GM12872 (cell line): Measurements from ENCODE around the gene FRK.

Experiments
- TF ChIP-seq, protein P1 (sequence below): IDR thresholded peaks from 3 replicates; pipeline ENCODE4 v1.5.1; 2011; ENCODE audit warnings: low read depth, mild to moderate bottlenecking, low read length, moderate library complexity; ENCODE audit not compliant: insufficient read depth

FRK gene

DNA sequence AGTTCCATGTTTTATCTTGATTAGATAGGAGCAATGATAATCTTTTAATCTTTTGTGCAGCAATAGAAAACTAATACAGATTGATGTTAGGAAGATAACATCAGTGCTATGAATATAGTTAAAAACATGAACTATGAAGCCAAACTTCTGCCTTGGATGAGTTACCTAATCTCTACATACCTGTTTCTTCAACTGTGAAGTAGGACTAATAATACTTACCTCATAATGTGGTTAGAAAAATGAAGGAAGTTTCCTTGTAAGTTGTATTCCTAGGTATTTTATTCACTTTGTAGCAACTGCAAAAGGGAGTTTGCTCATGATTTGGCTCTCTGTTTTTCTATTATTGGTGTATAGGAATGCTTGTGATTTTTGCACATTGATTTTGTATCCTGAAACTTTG is 111.9 kb downstream of the FRK start:
- TF ChIP-seq, protein P1, sequence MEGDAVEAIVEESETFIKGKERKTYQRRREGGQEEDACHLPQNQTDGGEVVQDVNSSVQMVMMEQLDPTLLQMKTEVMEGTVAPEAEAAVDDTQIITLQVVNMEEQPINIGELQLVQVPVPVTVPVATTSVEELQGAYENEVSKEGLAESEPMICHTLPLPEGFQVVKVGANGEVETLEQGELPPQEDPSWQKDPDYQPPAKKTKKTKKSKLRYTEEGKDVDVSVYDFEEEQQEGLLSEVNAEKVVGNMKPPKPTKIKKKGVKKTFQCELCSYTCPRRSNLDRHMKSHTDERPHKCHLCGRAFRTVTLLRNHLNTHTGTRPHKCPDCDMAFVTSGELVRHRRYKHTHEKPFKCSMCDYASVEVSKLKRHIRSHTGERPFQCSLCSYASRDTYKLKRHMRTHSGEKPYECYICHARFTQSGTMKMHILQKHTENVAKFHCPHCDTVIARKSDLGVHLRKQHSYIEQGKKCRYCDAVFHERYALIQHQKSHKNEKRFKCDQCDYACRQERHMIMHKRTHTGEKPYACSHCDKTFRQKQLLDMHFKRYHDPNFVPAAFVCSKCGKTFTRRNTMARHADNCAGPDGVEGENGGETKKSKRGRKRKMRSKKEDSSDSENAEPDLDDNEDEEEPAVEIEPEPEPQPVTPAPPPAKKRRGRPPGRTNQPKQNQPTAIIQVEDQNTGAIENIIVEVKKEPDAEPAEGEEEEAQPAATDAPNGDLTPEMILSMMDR: no peak

DNA sequence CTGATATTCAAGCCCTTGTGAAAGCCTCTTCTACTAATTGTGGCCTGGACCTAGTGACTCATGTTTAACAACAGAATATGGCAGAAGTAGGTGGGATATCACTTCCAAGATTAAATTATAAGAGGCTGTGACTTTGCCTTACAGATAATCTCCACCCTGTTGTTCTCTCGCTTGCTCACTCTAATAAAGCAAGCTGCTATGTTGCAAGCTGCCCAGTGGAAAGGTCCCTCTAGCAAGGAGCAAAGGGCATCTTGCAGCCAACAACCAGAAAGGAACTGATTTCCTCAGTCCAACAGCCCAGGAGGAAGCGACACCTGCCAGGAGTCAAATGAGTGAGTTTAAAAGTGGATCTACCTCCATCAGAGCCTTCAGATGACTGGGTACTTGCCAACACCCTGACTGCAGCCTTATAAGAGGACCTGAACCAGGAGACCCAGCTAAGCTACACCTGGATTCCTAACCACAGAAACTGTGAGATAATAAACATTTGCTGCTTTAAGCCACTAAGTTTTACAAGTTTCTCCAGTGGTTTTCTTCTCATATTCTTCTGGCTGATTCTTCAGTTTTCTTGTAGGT is 112.6 kb downstream of the FRK start:
- TF ChIP-seq, protein P1: no peak

DNA sequence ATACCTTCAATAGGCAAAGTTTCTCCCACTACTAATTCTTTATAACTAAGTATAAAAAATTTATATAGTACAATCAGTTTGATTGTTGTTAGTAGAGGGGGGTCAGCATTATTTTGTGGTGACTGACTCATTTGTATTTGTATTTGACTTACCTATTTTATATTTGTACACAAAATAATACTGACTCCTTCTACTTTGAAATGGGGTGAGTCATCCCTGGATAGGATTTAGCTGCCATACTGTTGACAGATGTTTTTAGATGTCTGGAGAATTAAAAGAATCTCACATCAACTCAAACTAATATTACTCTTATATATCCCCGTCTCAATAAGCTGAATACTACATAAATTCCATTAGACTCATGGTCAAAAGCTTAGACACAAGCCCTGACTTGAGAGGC is 114.9 kb downstream of the FRK start:
- TF ChIP-seq, protein P1: no peak

DNA sequence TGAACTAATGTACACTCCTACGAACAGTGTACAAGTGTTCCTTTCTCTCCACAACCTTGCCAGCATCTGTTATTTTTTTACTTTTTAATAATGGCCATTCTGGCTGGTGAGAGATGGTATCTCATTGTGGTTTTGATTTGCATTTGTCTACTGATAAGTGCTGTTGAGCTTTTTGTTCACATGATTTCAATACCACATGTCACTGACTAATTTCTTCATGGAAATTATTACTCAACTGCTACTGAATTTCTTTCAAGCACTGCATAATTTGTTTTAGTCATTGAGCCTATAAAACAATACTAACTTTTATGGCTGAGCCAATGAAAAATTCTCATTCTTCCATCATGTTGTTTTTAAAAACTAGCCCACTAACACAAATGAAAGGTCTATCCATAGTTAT is 115.4 kb downstream of the FRK start:
- TF ChIP-seq, protein P1: no peak

DNA sequence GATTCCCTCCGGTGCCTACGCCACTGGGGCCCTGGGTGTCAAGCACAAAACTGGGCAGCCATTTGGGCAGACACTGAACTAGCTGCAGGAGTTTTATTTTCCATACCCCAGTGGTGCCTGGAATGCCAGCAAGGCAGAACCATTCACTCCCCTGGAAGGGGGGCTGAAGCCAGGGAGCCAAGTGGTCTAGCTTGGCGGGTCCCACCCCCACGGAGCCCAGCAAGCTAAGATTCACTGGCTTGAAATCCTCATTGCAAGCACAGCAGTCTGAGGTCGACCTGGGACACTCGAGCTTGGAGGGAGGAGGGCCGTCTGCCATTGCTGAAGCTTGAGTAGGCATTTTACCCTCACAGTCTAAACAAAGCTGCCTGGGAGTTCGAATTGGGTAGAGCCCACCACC is 125.3 kb downstream of the FRK start:
- TF ChIP-seq, protein P1: no peak

DNA sequence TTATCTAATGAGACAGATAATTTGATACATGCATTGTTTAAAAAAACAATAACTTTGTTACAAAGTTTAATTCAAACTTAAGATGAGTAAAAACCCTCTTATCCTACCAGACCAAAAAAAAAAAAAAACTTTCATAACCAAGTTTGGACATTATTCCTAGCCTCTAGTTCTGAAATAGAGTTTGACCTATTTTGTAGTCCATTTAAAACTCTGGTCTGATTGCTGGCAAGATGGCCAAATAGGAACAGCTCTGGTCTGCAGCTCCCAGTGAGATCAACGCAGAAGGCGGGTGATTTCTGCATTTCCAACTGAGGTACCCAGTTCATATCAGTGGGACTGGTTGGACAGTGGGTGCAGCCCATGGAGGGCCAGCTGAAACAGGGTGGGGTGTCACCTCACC is 125.9 kb downstream of the FRK start:
- TF ChIP-seq, protein P1: no peak

DNA sequence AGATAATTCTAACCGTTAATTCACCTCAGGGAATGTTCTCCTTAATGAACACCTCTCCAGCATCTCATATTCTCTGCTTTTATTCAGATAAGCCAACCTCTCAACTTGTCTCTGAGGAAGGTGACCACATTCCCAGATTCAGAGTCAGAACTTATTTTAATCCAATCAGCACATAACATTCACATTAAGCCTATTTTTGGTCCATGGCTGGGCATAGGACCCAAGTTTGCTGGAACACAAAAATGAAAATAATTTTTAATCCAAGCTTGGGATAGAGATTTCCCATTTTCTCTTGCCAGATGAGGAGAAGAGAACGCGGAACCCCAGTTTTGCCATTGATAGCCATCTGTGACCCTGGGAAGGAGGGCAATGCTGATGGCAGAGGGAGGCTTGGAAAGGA is 126.5 kb downstream of the FRK start:
- TF ChIP-seq, protein P1: no peak
